Mucosa of rectum (tissue), 2 donors: Measurements from ENCODE around the gene CDC25C.
"Not testable (repeated sequence)": the region's sequence is repeated elsewhere in the genome, so short reads cannot be mapped to it uniquely, and the experiment has no call there.

Source experiments
- H3K27ac ChIP-seq, 2 donors: one replicate each; pipeline ENCODE4 v1.7.0; 2013; ENCODE audit warnings: inconsistent platforms in 2 of 2, low read depth in 2 of 2, low read length in 2 of 2
- H3K27me3 ChIP-seq, 2 donors: one replicate each; pipeline ENCODE4 v1.7.0; 2013; ENCODE audit warnings: low read length in 2 of 2; ENCODE audit not compliant: control insufficient read depth in 2 of 2, insufficient read depth in 2 of 2
- H3K36me3 ChIP-seq, 2 donors: one replicate each; pipeline ENCODE4 v1.7.0; 2013; ENCODE audit warnings: low read length in 2 of 2; ENCODE audit not compliant: control insufficient read depth in 2 of 2, insufficient read depth in 2 of 2
- H3K4me1 ChIP-seq, 2 donors: one replicate each; pipeline ENCODE4 v1.7.0; 2013; ENCODE audit warnings: low read length in 2 of 2, mild to moderate bottlenecking in 1 of 2; ENCODE audit not compliant: control insufficient read depth in 2 of 2, insufficient read depth in 2 of 2
- H3K4me3 ChIP-seq, 2 donors: one replicate each; pipeline ENCODE4 v1.7.0; 2013; ENCODE audit warnings: low read length in 2 of 2
- H3K9ac ChIP-seq, 2 donors: one replicate each; pipeline ENCODE4 v1.7.0; 2013; ENCODE audit warnings: low read length in 2 of 2, low read depth in 1 of 2, mild to moderate bottlenecking in 1 of 2
- H3K9me3 ChIP-seq, 2 donors: one replicate each; pipeline ENCODE4 v1.7.0; 2013; ENCODE audit warnings: low read length in 2 of 2; ENCODE audit not compliant: control insufficient read depth in 2 of 2
- donor health status: healthy.
- donor health status: Normal muscosa, but diverticular disease.

The CDC25C gene

DNA sequence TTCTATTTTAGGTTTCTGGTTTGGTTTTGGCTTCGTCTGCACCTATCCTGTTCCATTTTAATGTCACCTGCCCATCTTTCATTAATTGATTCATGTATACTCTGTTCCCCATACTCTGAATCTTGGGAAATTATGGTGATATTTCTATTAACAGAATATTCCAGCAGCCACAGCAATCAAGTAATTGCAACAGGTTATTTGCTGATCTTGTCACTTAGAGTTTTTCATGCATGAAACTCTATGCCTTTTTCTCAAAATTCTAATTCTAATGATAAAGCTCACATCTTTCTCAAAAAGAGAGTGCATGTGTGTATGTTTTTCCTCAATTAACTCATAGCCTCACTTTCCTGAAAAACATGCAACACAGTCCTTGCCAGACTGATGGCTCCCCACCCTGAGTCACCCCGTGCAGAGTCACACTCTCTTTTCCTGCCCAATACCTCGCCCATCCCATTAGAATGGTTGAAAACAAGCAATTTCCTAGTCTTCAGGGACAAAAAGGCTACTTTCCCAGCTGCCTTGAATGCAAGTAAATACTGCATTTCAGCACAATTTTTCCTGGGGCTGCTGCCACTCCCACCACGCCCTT is 72.8 kb downstream of the CDC25C start:
- Histone ChIP-seq H3K4me3 (no peak overlapping the region), H3K9ac (no peak overlapping the region), H3K9me3 (no peaks in the 10 kb centered on the region), H3K4me1 (no peaks in the 10 kb centered on the region), H3K27ac (no peak overlapping the region), H3K36me3 (no peaks in the 10 kb centered on the region), H3K27me3 (peaks cover 0 to 2% of the 10 kb centered on the region in 2 donors)

DNA sequence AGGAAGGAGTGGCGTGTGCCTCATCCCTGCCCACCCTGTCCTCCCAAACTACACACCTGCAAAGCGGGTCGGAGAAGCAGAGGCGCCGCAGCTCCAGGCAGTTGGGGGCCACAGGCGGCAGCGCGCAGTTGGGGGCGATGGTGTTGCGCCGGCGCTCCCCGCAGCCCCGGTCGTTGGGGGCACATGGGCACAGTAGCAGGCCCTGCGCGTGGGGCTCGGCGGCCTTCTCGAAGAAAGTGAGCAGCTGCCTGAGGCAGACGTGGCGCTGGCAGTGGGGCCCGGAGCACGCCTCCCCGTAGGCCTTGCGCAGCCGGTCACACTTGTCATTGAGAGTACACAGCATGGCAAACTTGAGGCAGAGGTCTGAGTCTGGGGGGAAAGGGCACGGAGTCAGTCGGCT is 74.0 kb downstream of the CDC25C start:
- no peak overlapping the region for H3K27ac ChIP-seq

DNA sequence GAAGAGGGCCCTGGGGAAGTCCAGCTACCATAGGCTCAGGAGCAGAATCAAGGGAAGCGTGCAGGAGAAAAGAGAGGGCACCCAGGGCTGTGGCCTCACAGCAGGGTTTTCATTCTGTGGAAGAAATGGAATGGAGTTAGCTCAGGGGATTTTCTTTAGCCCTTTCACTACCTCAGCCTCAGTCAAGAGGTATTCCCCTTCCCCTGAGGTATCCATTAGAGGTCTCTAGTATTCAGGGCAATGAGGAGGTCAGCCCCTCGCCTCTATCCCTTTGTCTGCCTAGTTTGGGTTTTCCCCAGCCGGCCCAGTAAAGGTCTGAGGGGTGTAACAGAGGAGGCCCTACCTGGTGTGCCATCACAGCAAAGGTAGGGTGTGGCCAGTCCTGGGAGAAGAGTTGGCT is 78.7 kb downstream of the CDC25C start:
- H3K36me3 ChIP-seq = no peaks in the 10 kb centered on the region

More for the DNA sequence above, 74.0 kb downstream of the CDC25C start:
- no peaks in the 10 kb centered on the region for H3K4me1 ChIP-seq
- no peak overlapping the region for H3K9ac ChIP-seq
- H3K9me3 ChIP-seq = no peaks in the 10 kb centered on the region
- H3K27me3 ChIP-seq = peaks cover 0 to 2% of the 10 kb centered on the region in 2 donors
- no peaks in the 10 kb centered on the region for H3K36me3 ChIP-seq
- H3K4me3 ChIP-seq = no peak overlapping the region

DNA sequence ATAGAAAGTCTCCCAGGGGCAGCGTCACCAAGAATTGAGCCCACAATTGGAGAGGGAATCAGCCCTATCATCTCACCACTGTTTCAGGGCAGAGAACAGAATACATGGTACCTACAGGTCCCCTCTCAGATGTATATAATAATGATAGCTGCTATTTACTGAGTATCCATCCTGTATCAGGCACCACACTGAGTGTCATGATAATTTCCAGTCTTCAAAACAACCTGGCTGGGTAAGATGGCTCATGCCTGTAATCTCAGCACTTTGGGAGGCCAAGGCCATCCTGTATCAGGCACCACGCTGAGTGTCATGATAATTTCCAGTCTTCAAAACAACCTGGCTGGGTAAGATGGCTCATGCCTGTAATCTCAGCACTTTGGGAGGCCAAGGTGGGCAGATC is 83.8 kb downstream of the CDC25C start:
- not testable (repeated sequence) for H3K4me1 ChIP-seq, H3K27me3 ChIP-seq, H3K9ac ChIP-seq, H3K27ac ChIP-seq, H3K9me3 ChIP-seq, H3K36me3 ChIP-seq, H3K4me3 ChIP-seq

More for the DNA sequence above, 78.7 kb downstream of the CDC25C start:
- Histone ChIP-seq H3K4me1 (no peaks in the 10 kb centered on the region), H3K27me3 (no peaks in the 10 kb centered on the region), H3K9me3 (no peaks in the 10 kb centered on the region), H3K4me3 (no peak overlapping the region), H3K27ac (no peak overlapping the region), H3K9ac (no peak overlapping the region)

DNA sequence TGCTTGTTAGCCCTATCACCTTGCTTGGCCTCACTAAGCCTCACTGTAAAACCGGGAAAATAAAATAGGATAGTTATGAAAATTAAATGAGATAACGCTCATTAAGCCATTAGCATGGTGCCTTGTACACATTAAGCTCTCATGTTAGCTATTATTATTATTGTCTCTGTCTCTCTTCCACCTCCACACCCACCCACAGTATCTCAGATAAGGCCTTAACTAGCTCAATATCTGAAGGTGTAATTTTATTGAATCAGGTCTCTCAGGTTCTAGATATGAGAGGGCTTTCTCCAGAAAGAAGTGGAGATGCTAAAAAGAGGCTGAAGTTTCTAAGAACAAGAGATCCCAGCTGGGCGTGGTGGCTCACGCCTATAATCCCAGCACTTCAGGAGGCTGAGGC is 84.8 kb downstream of the CDC25C start:
- Histone ChIP-seq H3K27ac (no peak overlapping the region), H3K9ac (no peak overlapping the region)

DNA sequence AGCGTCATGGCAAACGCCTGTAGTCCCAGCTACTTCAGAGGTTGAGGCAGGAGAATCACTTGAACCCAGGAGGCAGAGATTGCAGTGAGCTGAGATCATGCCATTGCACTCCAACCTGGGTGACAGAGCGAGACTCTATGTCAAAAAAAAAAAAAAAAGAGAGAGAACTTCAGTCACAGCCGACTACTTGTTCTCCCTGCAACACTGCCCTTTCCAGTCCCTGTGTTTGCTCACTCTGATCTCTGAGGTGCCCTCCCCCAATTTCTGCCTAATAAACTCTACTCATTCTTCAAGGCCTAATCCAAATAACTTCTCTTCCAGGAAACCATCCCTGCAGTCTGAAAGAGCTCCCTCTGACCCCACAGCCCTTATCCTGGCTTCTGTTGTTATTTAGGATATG is 85.3 kb downstream of the CDC25C start:
- no peak overlapping the region for H3K9ac ChIP-seq
- peaks cover 0 to 9% of the 10 kb centered on the region in 2 donors for H3K4me1 ChIP-seq
- no peak overlapping the region for H3K4me3 ChIP-seq
- peaks cover 11 to 19% of the 10 kb centered on the region in 2 donors for H3K27me3 ChIP-seq
- no peak overlapping the region for H3K27ac ChIP-seq
- no peaks in the 10 kb centered on the region for H3K36me3 ChIP-seq
- H3K9me3 ChIP-seq = no peaks in the 10 kb centered on the region

More for the DNA sequence above, 84.8 kb downstream of the CDC25C start:
- peaks cover 9 to 14% of the 10 kb centered on the region in 2 donors for H3K27me3 ChIP-seq
- no peak overlapping the region for H3K4me3 ChIP-seq
- H3K36me3 ChIP-seq = no peaks in the 10 kb centered on the region
- no peaks in the 10 kb centered on the region for H3K9me3 ChIP-seq
- H3K4me1 ChIP-seq = peaks cover 0 to 6% of the 10 kb centered on the region in 2 donors

DNA sequence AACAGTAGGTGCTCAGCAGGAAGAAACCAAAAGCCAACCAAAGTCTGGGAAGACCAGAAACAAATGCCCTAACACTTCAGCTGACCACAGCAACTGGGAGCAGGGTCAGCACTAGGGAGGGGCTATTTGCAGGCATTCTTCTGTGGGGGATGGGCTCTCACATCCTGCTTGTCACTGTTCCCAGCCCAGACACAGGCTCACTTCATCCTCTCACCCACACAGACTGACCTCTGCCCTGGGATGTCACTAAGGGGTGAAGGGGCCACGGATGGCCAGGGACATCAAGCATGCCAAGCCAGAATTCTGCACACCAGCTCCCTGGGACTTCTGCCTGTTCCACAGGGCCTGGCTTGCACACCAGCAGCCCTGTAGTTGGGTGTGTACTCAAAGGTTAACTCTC is 85.9 kb downstream of the CDC25C start:
- Histone ChIP-seq H3K27me3 (peaks cover 18 to 25% of the 10 kb centered on the region in 2 donors), H3K4me3 (no peak overlapping the region), H3K4me1 (peaks cover 0 to 9% of the 10 kb centered on the region in 2 donors), H3K36me3 (no peaks in the 10 kb centered on the region), H3K27ac (no peak overlapping the region), H3K9ac (no peak overlapping the region), H3K9me3 (no peaks in the 10 kb centered on the region)

DNA sequence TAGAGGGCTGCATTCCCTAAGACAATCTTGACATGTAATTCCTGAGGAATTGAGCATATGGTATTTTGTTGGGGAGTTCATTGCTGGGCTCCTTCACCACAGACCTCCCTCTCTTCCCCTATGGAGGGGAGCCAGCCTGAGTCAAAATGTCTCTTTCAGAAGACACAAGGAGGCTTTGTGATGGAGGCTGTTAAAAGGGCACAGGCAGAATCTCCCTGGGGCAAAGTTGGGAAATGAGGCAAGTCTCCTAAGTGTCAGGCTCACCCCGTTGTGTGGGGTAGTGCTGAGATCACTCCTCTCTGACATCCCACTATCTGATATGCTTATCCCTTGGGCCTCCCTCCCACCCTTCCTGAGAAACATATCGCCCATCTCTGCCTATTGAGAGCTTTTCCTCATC is 87.8 kb downstream of the CDC25C start:
- H3K27ac ChIP-seq = no peak overlapping the region

DNA sequence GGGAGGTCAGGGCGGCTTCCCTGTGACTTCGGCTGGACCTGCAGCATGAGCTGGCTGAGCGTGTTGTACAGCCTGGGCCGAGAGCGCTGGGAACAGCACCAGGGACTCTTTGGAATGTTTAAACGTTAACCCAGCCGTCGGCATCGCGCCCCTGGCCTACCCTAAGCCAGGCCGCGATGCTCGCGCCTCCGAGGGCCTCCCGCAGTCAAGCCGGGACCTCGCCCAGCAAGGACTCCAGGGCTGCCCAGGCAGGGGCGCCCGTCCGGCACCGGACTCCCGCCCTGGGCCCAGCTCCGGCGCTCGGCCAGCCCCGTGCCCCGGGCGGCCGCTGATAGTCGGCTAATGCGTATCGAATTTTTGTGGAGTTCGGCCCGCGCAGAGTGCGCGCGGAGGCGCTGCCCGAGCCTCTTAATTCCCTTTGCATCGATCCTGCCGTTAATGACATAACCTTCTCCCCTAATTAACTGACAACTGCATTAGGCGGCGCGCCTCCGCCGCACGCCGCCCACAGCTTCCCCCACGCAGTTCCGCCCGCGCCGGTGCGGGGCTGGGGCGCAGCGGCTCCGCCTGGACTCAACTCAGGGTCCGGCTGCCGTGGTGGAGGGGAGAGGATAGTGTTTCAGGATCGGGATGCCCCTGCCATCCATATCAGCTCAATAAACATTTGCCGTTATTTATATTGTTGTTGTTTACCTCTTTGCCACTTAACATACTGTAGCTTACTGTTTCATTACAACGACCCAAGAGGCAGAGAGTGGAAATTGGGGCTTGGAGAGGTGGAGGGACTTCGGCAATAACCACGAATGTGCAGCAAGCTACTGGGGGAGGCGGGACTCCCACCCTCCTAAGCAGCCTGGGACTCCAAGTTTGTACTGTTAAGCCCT is 89.7 kb downstream of the CDC25C start:
- Histone ChIP-seq H3K4me1 (peaks cover 0 to 9% of the 10 kb centered on the region in 2 donors), H3K4me3 (peak overlapping the region; percentile 37 to 57), H3K36me3 (no peaks in the 10 kb centered on the region), H3K27me3 (peaks cover 26 to 28% of the 10 kb centered on the region in 2 donors), H3K9ac (peak overlapping the region in 1 of 2 donors; percentile 40), H3K27ac (peak overlapping the region in 1 of 2 donors; percentile 13), H3K9me3 (no peaks in the 10 kb centered on the region)

More for the DNA sequence above, 87.8 kb downstream of the CDC25C start:
- no peaks in the 10 kb centered on the region for H3K9me3 ChIP-seq
- H3K4me1 ChIP-seq = peaks cover 0 to 9% of the 10 kb centered on the region in 2 donors
- no peaks in the 10 kb centered on the region for H3K36me3 ChIP-seq
- H3K4me3 ChIP-seq = no peak overlapping the region
- peaks cover 26 to 28% of the 10 kb centered on the region in 2 donors for H3K27me3 ChIP-seq
- no peak overlapping the region for H3K9ac ChIP-seq

DNA sequence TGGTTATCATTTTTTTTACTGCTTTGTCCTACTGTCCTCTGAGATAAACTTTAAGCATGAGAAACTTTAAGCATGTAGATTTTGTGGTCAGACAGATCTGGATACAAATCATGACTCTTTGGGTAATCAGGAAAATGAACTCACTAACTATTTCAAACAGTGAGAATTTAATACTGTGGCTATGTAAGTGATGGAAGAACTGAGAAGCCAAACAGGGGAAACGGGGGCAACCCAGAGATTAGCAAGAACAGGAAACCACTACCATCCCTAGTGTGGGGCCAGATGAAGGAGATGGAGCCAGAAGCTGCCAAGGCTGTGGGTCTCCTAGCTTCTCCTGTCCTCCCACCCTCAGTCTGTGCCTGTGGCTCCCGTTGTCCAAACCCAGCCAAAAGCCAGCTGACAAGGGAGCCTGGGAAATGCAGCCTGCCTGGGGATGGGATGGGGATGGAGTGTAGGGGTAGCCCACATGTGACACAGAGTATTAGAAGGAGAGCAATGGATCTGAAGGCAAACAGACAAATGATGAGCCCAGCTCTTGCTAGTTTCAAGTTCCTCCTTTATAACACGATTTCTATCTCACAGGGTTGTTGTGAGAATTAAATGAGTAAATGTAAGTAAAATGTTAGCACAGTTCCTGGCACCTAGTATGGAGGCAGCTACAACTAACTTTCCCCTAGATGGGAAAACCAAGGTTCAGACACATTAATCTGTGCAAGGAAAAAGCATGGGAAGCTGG is 90.8 kb downstream of the CDC25C start:
- Histone ChIP-seq H3K27ac (no peak overlapping the region), H3K4me3 (no peak overlapping the region), H3K4me1 (peaks cover 0 to 9% of the 10 kb centered on the region in 2 donors), H3K27me3 (peaks cover 26 to 28% of the 10 kb centered on the region in 2 donors), H3K36me3 (no peaks in the 10 kb centered on the region), H3K9me3 (no peaks in the 10 kb centered on the region), H3K9ac (no peak overlapping the region)
